Smooth muscle cell (in vitro differentiated cells): ENCODE measurements around the gene UNKL. TPM values are rescaled to one million over a fixed set of nuclear protein-coding genes. Genes with fewer than 3 reads are reported as not detected.

Experiments
- DNase-seq: peaks from one replicate; lab custom pipeline; 2025; ENCODE audit not compliant: unreplicated experiment; lab: John Stamatoyannopoulos, UW
- H2AFZ ChIP-seq: fragments of 200-600 bp; sonication (generic); 2 replicates; pipeline ENCODE4 v1.6.0; 2016; ENCODE audit warnings: antibody characterized with exemption, low read depth, mild to moderate bottlenecking
- H3F3A ChIP-seq: fragments of 200-600 bp; sonication (generic); 2 replicates; pipeline ENCODE4 v1.6.0; 2017; ENCODE audit warnings: antibody characterized with exemption, low read depth
- H3K27ac ChIP-seq: fragments of 200-600 bp; sonication (generic); 2 replicates; pipeline ENCODE4 v1.5.1; 2016; ENCODE audit warnings: low read depth, mild to moderate bottlenecking
- H3K27me3 ChIP-seq: fragments of 200-600 bp; sonication (generic); 2 replicates; pipeline ENCODE4 v1.6.1; 2016; ENCODE audit warnings: low read depth, mild to moderate bottlenecking
- H3K36me3 ChIP-seq: fragments of 200-600 bp; sonication (generic); 2 replicates; pipeline ENCODE4 v1.5.1; 2016; ENCODE audit warnings: low read depth
- H3K4me1 ChIP-seq: fragments of 200-600 bp; sonication (generic); 2 replicates; pipeline ENCODE4 v1.5.1; 2016; ENCODE audit warnings: low read depth
- H3K4me2 ChIP-seq: fragments of 200-600 bp; sonication (generic); 2 replicates; pipeline ENCODE4 v1.6.0; 2016; ENCODE audit warnings: mild to moderate bottlenecking
- H3K4me3 ChIP-seq: fragments of 200-600 bp; sonication (generic); 2 replicates; pipeline ENCODE4 v1.5.1; 2016; ENCODE audit warnings: mild to moderate bottlenecking
- H3K79me2 ChIP-seq: fragments of 200-600 bp; sonication (generic); 2 replicates; pipeline ENCODE4 v1.6.0; 2016; ENCODE audit warnings: low read depth, mild to moderate bottlenecking
- H3K9ac ChIP-seq: fragments of 200-600 bp; sonication (generic); 2 replicates; pipeline ENCODE4 v1.6.0; 2016; ENCODE audit warnings: low read depth
- H3K9me3 ChIP-seq: fragments of 200-600 bp; sonication (generic); replicated peaks from 2 replicates; pipeline ENCODE4 v1.5.1; 2016; ENCODE audit warnings: low read depth
- H4K20me1 ChIP-seq: fragments of 200-600 bp; sonication (generic); 2 replicates; pipeline ENCODE4 v1.6.0; 2016; ENCODE audit warnings: low read depth
- WGBS: methylation state at CpG from one replicate; pipeline ENCODE4 v1.1.7; 2016; ENCODE audit warnings: low lambda C conversion rate; 5-methylcytosine and 5-hydroxymethylcytosine counted together
- polyA plus RNA-seq: library from polyadenylated mRNA; unstranded; fragments of >200 nt; fragmentation: Nextera tagmentation; extraction: Ambion mirVana; gene quantifications from 2 replicates; pipeline ENCODE4 v1.2.1, GENCODE V29; 2016
- total RNA-seq: library from RNA; depleted of rRNA; stranded (reverse); fragments of >200 nt; gene quantifications from 2 replicates; pipeline ENCODE4 v1.2.3, GENCODE V29; 2014
- TF ChIP-seq, protein P1 (sequence below): fragments of 200-600 bp; sonication (generic); IDR thresholded peaks from 2 replicates; pipeline ENCODE4 v1.5.1; 2017; ENCODE audit warnings: borderline replicate concordance, mild to moderate bottlenecking, antibody characterized with exemption; ENCODE audit not compliant: insufficient read depth, poor library complexity, severe bottlenecking

Gene UNKL
- total and polyA plus RNA-seq, 2 experiments from 2014 or later, result 5.2 to 6.2 TPM

DNA sequence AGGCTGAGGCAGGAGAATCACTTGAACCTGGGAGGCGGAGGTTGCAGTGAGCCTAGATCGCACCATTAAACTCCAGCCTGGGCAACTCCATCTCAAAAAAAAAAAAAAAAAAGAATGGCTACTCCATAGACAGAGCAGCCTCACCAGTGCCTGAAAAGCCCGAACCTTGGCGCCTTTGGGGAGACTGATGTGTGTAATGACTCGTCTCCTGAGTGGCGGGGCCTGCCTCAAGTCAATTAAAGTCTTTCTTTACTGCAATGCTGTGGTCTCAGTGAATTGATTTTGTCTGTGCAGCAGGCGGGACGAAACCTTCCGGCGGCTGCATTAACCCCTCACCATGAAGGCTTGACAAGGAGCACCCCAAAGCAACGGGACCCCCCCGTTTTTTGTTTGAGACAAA lies 9.5 kb upstream of the UNKL start:
- Histone ChIP-seq H3K27me3 (no peaks in the 10 kb centered on the region), H3K9ac (no peak overlapping the region), H2AFZ (no peak overlapping the region), H3K9me3 (no peaks in the 10 kb centered on the region), H3K79me2 (peaks cover 13% of the 10 kb centered on the region), H3K4me2 (no peak overlapping the region), H3K27ac (no peak overlapping the region), H3K4me3 (no peak overlapping the region), H3K36me3 (no peaks in the 10 kb centered on the region), H4K20me1 (no peaks in the 10 kb centered on the region), H3F3A (no peaks in the 10 kb centered on the region), H3K4me1 (peaks cover 9% of the 10 kb centered on the region)
- TF ChIP-seq, protein P1, sequence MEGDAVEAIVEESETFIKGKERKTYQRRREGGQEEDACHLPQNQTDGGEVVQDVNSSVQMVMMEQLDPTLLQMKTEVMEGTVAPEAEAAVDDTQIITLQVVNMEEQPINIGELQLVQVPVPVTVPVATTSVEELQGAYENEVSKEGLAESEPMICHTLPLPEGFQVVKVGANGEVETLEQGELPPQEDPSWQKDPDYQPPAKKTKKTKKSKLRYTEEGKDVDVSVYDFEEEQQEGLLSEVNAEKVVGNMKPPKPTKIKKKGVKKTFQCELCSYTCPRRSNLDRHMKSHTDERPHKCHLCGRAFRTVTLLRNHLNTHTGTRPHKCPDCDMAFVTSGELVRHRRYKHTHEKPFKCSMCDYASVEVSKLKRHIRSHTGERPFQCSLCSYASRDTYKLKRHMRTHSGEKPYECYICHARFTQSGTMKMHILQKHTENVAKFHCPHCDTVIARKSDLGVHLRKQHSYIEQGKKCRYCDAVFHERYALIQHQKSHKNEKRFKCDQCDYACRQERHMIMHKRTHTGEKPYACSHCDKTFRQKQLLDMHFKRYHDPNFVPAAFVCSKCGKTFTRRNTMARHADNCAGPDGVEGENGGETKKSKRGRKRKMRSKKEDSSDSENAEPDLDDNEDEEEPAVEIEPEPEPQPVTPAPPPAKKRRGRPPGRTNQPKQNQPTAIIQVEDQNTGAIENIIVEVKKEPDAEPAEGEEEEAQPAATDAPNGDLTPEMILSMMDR, result no peak
- 95% methylated on average over 12 of the region's 12 CpGs for WGBS
- no peak for DNase-seq

DNA sequence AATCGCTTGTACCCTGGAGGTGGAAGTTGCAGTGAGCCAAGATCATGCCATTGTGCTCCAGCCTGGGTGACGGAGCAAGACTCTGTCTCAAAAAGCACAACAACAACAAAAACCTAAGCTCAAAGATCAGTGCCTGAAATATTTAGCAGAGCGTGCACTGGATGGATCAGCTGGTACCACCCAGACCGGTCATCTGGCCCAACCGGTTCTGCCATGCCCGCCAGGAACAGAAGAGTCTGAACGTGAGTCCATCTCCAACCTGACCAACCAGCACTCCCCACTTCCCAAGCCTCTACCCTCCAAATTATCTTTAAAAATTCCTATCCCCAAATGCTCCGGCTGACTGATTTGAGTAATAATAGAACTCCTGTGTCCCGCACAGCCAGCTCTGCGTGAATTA lies 7.6 kb upstream of the UNKL start:
- Histone ChIP-seq H3K4me3 (no peak overlapping the region), H3K4me2 (no peak overlapping the region), H3K27ac (peak overlapping the region; percentile 93), H4K20me1 (no peaks in the 10 kb centered on the region), H3K79me2 (peaks cover 26% of the 10 kb centered on the region), H3F3A (no peaks in the 10 kb centered on the region), H3K27me3 (no peaks in the 10 kb centered on the region), H3K9ac (no peak overlapping the region), H3K4me1 (peaks cover 11% of the 10 kb centered on the region), H3K36me3 (no peaks in the 10 kb centered on the region), H3K9me3 (no peaks in the 10 kb centered on the region), H2AFZ (no peak overlapping the region)
- no peak for DNase-seq
- TF ChIP-seq, protein P1, result no peak
- WGBS, result 83% methylated on average over 10 of the region's 10 CpGs

DNA sequence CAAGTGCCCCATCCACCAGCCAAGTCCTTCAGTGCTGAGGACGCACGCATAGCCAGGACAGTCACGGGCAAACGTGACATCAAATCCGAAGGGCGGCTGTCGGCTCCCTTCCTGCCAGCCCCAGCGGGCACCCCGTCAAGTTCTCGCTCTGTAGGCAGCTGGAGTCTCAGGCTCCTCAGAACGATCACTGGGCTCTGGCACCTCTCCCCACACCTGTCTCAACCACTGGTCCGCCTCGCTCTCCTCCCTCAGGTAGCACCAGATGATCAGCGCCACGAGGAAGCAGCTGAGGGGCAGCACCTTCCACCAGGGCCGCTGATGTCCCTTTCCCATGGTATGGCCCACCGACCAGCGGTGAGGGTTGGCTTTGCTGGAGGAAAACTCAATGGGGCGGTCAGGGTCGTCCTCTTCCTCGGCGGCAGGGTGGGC lies 5.6 kb upstream of the UNKL start:
- H3K4me2 ChIP-seq, result peak overlapping the region; percentile 93
- H3K4me1 ChIP-seq, result peaks cover 11% of the 10 kb centered on the region
- DNase-seq, result no peak
- no peaks in the 10 kb centered on the region for H3K9me3 ChIP-seq
- peak overlapping the region; percentile 96 for H3K9ac ChIP-seq
- H3K27me3 ChIP-seq, result no peaks in the 10 kb centered on the region
- H3F3A ChIP-seq, result no peaks in the 10 kb centered on the region
- TF ChIP-seq, protein P1, result no peak
- H3K36me3 ChIP-seq, result no peaks in the 10 kb centered on the region
- H4K20me1 ChIP-seq, result no peaks in the 10 kb centered on the region
- peaks cover 26% of the 10 kb centered on the region for H3K79me2 ChIP-seq
- WGBS, result 6% methylated on average over 22 of the region's 22 CpGs
- H2AFZ ChIP-seq, result no peak overlapping the region
- peak overlapping the region; percentile 93 for H3K27ac ChIP-seq
- peak overlapping the region; percentile 89 for H3K4me3 ChIP-seq

DNA sequence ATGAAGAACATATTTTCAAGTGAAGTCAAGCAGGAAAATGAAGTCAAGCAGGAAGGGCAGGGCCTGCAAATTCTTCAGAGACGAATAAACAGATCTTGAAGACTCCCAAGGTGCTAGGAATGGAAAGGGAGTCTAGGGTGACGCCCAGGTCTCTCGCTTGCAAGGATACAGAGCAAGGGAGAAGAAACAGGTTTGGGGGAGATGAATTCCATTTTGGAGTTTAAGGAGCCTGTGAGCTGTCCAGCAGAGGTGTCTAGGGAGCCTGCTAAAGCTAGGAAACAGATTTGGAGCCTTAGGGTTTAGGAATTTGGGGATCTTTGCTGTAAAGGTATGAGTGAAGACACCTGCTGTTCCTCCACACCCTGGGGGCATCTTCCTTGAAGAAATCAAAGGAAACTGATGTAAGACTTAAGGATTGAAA lies 2.0 kb upstream of the UNKL start:
- H3K79me2 ChIP-seq, result peaks cover 26% of the 10 kb centered on the region
- TF ChIP-seq, protein P1, result no peak
- no peaks in the 10 kb centered on the region for H3K36me3 ChIP-seq
- no peak for DNase-seq
- WGBS, result 86% methylated on average over 3 of the region's 3 CpGs
- H4K20me1 ChIP-seq, result no peaks in the 10 kb centered on the region
- H3K9me3 ChIP-seq, result no peaks in the 10 kb centered on the region
- H3K4me1 ChIP-seq, result peaks cover 11% of the 10 kb centered on the region
- H3K4me3 ChIP-seq, result no peak overlapping the region
- H3K9ac ChIP-seq, result no peak overlapping the region
- no peak overlapping the region for H2AFZ ChIP-seq
- no peaks in the 10 kb centered on the region for H3K27me3 ChIP-seq
- H3F3A ChIP-seq, result no peaks in the 10 kb centered on the region
- peak overlapping the region; percentile 49 for H3K27ac ChIP-seq
- H3K4me2 ChIP-seq, result no peak overlapping the region
